Ectodermal cell (in vitro differentiated cells): Measurements from ENCODE around the gene ALAD.

Experiments used
- H3K27ac ChIP-seq: 2 replicates; pipeline ENCODE4 v1.7.0; 2013; ENCODE audit warnings: mild to moderate bottlenecking, low read depth, low read length; ENCODE audit not compliant: insufficient read depth, poor library complexity, severe bottlenecking
- H3K27me3 ChIP-seq: 2 replicates; pipeline ENCODE4 v1.7.0; 2013; ENCODE audit warnings: mild to moderate bottlenecking, low read length; ENCODE audit not compliant: insufficient read depth, control insufficient read depth, poor library complexity, severe bottlenecking
- H3K36me3 ChIP-seq: one replicate; pipeline ENCODE4 v1.7.0; 2013; ENCODE audit warnings: low read length; ENCODE audit not compliant: control insufficient read depth, insufficient read depth
- H3K4me1 ChIP-seq: one replicate; pipeline ENCODE4 v1.7.0; 2013; ENCODE audit warnings: low read length; ENCODE audit not compliant: control insufficient read depth, insufficient read depth
- H3K4me3 ChIP-seq: 2 replicates; pipeline ENCODE4 v1.7.0; 2013; ENCODE audit warnings: low read depth, low read length, control low read depth; ENCODE audit not compliant: insufficient read depth
- H3K9me3 ChIP-seq: 2 replicates; pipeline ENCODE4 v1.7.0; 2013; ENCODE audit warnings: mild to moderate bottlenecking, low read length, moderate library complexity; ENCODE audit not compliant: control insufficient read depth
- WGBS, 2 experiments: methylation state at CpG; one replicate each; pipeline ENCODE4 v1.1.7; 2013; ENCODE audit warnings: missing lambda C conversion rate in 2 of 2; 5-methylcytosine and 5-hydroxymethylcytosine counted together

ALAD gene

DNA sequence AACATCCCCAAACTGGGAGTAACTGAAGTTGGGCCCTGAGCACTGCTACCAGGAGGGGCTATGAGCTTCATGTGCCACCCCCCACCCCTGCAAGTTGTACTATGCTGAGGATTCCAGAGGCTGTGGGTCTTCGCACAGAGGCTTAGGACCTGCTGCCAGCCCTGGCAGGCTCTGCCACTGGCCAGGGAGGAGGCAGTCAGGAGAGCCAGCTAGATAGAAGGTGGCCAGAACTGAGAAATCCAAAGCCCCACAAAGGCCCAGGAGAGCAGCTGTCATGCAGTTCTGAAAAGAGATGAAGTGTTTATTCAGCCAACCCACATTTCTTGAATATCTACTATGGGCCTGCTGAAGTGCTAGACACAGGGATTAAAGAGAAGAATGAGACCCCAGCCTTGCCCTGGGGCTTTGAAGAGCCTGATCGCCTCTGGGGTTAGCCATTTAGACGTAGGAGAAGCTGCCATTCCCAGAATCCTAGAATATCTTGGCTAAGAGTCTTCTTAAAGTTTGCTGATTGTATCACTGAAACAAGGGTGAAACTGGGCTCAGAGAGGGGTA lies 1.4 kb downstream of the ALAD start:
- no peaks in the 10 kb centered on the region for H3K36me3 ChIP-seq
- H3K4me1 ChIP-seq, result no peaks in the 10 kb centered on the region
- 90 to 92% methylated on average over 3 of the region's 3 CpGs for WGBS, 2 experiments
- no peaks in the 10 kb centered on the region for H3K27me3 ChIP-seq
- no peaks in the 10 kb centered on the region for H3K9me3 ChIP-seq
- no peak overlapping the region for H3K4me3 ChIP-seq
- H3K27ac ChIP-seq, result no peak overlapping the region

DNA sequence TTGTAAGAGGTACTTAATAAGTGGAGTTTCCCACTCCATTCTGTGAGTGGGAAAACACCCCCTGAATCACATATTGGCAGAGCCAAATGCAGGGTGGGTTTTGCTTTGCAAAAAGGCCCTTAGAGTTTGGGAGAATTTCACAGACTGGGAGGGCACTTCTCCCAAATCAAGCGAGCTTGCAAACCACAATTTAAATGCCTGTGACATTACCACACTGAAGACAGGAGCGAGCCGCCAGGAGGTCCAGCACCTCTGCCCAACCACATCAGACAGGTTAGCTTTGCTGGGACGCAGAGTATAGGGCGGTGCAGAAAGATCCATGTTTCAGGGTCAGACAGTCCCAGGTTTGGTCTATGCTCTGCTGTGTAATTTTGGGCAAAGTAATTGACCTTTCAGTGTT lies 2.3 kb downstream of the ALAD start:
- H3K27ac ChIP-seq, result no peak overlapping the region
- no peaks in the 10 kb centered on the region for H3K9me3 ChIP-seq
- H3K27me3 ChIP-seq, result no peaks in the 10 kb centered on the region
- WGBS, 2 experiments, result 93% methylated on average over 5 of the region's 5 CpGs
- no peaks in the 10 kb centered on the region for H3K4me1 ChIP-seq
- no peak overlapping the region for H3K4me3 ChIP-seq
- H3K36me3 ChIP-seq, result no peaks in the 10 kb centered on the region

DNA sequence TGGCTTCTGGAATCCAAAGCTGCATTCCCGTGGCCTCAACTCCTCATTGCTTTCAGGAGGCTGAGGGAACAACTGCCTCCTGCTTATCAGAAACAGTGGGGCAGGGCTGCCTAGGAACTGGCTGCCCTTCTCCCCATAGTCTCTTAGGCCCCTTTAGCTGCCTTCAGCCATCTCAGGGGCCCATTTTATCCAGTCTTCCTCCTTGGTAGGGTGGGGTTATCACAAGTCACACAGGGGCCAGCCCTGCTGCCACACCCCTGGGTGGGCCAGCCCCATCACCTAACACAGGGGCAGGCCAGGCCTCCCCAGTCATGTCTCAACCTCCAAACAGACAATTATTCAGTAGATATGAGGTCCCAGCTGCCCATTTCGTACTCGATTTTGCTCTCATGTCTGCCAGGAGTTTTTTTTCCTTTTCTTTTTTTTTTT lies 3.9 kb downstream of the ALAD start:
- 67 to 81% methylated on average over 3 of the region's 3 CpGs for WGBS, 2 experiments
- Histone ChIP-seq H3K36me3 (peaks cover 1% of the 10 kb centered on the region), H3K9me3 (no peaks in the 10 kb centered on the region), H3K27me3 (no peaks in the 10 kb centered on the region), H3K27ac (no peak overlapping the region), H3K4me1 (no peaks in the 10 kb centered on the region), H3K4me3 (no peak overlapping the region)

DNA sequence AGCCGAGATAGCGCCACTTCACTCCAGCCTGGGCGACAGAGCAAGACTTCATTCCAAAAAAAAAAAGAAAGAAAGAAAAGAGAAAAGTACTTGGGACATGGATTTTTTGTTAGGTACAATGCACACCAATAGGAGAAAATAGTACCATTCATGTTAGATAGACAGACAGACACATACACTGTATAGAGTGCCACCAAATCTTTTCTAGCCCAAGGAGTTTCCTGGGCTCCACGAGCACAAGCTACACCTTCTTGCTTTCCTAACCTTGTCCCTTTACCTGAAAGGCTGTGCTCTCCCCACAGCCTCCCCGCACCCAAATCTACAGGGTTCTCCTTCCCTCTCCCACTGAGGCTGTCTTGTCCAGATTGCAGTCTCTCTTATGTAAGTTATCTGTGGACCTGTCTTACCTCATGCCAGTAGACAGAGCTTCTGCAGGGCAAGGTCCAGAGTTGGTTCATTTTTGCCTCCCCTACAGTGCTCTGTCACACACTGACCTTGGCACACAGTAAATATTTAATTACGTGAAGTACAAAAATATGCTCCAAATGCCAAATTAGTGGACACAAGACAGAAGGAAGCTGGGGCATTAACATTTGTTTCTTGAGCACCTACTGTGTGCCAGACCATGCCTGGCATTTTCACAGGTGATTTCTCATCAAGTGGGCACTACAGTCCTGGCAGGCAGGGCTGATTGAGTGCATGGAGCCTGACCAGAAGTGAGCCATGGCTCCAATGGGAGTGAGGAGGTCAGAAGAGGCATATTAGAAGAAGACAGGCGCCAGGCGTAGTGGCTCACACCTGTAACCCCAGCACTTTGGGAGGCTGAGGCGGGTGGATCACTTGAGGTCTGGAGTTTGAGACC lies 5.9 kb downstream of the ALAD start:
- no peaks in the 10 kb centered on the region for H3K27me3 ChIP-seq
- H3K9me3 ChIP-seq, result no peaks in the 10 kb centered on the region
- no peak overlapping the region for H3K4me3 ChIP-seq
- 92 to 95% methylated on average over 9 of the region's 9 CpGs for WGBS, 2 experiments
- H3K36me3 ChIP-seq, result peaks cover 18% of the 10 kb centered on the region
- no peak overlapping the region for H3K27ac ChIP-seq
- H3K4me1 ChIP-seq, result no peaks in the 10 kb centered on the region

DNA sequence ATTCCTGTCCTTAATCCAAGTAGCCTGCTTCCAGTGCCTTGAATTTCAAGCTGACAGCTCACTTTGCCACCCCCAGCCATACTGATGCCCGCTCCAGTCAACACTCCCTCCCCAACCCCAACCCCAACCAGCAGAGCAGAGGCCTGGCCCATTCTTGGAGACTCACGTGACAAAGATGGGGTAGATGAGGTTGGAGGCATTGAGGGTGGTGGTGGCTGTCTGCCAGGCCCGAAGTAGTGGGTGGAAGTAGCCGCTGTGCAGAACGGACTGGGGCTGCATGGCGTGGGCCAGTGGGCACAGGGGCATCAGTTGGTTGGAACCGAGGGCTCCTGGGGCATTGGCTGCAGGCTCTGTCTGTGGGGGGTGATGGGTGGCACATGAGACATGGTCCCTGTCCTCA lies 7.8 kb downstream of the ALAD start:
- no peaks in the 10 kb centered on the region for H3K4me1 ChIP-seq
- no peak overlapping the region for H3K4me3 ChIP-seq
- H3K9me3 ChIP-seq, result no peaks in the 10 kb centered on the region
- no peak overlapping the region for H3K27ac ChIP-seq
- no peaks in the 10 kb centered on the region for H3K27me3 ChIP-seq
- 89 to 94% methylated on average over 7 of the region's 7 CpGs for WGBS, 2 experiments
- H3K36me3 ChIP-seq, result peaks cover 24% of the 10 kb centered on the region

DNA sequence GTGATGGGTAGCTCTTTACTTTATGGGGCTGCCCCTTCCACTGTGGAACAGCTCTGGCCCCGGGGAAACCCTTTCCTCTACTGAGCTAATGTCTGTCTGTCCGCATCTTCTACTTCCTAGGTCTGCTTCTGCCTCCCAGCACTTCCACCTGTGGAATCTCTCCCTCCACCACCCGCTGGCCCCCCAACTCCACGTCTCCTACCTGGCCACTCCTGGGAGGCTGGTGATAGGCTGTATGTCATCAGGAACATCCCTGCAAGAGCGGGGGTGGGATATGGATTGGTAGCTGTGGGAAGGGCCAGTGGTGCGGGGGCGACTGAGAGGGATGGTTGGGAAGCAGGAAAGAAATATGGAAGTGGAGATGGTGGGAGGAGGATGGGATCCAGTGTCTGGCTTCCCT lies 9.2 kb downstream of the ALAD start:
- peaks cover 27% of the 10 kb centered on the region for H3K36me3 ChIP-seq
- H3K4me1 ChIP-seq, result no peaks in the 10 kb centered on the region
- no peak overlapping the region for H3K4me3 ChIP-seq
- H3K27me3 ChIP-seq, result no peaks in the 10 kb centered on the region
- 93 to 94% methylated on average over 6 to 7 of the region's 7 CpGs for WGBS, 2 experiments
- no peaks in the 10 kb centered on the region for H3K9me3 ChIP-seq
- H3K27ac ChIP-seq, result no peak overlapping the region

DNA sequence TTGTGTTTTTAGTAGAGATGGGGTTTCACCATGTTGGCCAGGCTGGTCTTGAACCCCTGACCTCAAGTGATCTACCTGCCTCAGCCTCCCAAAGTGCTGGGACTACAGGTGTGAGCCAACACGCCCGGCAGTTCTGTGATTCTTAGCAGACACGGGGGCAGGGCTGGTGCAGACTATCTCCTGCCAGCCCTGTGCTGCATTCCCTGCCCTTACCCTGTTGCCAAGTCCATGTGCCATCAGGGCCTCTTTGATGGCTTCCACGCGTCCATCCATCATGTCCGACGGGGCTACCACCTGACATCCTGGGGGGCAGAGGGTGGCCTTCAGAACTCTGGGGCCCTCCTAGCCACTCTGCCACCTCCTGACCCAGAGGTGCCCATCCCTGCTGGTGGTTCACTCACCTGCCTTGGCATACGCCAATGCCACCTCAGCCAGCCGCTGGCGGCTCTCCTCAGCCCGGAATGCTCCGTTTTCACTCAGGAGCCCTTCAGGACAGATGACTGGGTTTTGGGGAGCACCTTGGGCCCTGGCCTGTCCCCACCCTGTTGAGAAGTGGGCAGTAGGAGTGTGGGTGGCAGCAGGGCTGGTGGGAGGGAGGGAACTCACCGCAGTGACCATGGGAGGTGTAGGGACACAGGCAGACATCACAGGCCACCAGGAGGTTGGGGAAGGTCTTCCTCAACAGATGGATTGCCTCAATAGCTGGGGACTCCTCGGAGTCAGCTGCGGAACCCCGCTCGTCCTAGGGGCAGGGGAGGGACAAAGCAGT lies 10.7 kb downstream of the ALAD start:
- H3K4me3 ChIP-seq, result no peak overlapping the region
- H3K4me1 ChIP-seq, result no peaks in the 10 kb centered on the region
- WGBS, 2 experiments, result 95 to 96% methylated on average over 17 of the region's 17 CpGs
- no peaks in the 10 kb centered on the region for H3K27me3 ChIP-seq
- peaks cover 29% of the 10 kb centered on the region for H3K36me3 ChIP-seq
- H3K9me3 ChIP-seq, result no peaks in the 10 kb centered on the region
- H3K27ac ChIP-seq, result no peak overlapping the region

DNA sequence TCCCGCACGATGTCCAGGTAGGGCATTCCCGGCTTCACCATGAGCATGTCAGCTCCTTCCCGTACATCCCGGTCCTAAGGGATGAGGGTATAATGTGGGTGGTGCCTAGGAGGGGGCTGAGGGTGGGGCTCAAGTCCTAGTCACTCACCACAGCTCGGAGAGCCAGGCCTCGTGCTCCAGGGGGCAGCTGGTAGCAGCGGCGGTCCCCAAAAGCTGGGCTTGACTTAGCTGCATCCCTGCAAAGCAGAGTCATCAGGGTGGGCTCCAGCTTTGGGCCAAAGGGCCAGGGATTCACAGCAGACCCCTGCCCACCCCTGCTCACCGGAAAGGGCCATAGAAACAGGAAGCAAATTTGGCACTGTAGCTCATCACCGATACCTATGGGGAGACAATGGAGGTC lies 11.6 kb downstream of the ALAD start:
- H3K27ac ChIP-seq, result no peak overlapping the region
- H3K36me3 ChIP-seq, result peaks cover 29% of the 10 kb centered on the region
- H3K4me1 ChIP-seq, result no peaks in the 10 kb centered on the region
- no peaks in the 10 kb centered on the region for H3K27me3 ChIP-seq
- no peaks in the 10 kb centered on the region for H3K9me3 ChIP-seq
- H3K4me3 ChIP-seq, result no peak overlapping the region
- WGBS, 2 experiments, result 95 to 96% methylated on average over 11 of the region's 11 CpGs

DNA sequence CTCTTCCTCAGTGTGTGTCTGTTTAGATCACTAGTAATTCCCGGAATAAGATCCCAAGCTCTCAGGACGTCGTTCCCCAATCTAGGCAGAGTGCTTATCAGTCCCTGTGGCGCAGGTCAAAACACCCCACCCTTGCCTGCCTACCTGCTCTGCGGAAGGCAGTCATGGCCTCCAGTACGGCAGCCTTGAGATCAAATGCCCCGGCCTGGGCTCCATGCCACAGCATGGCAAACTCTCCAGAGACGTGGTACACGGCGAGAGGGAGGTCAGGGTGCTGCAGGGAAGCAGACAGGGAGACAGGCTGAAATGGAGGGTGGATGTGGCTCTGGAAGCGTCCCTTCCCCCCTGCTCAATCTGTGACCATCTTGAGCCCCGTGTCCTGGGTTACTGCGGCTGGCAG lies 12.3 kb downstream of the ALAD start:
- H3K9me3 ChIP-seq, result no peaks in the 10 kb centered on the region
- H3K4me3 ChIP-seq, result no peak overlapping the region
- 95% methylated on average over 13 of the region's 13 CpGs for WGBS, 2 experiments
- no peaks in the 10 kb centered on the region for H3K4me1 ChIP-seq
- no peak overlapping the region for H3K27ac ChIP-seq
- H3K36me3 ChIP-seq, result peaks cover 29% of the 10 kb centered on the region
- H3K27me3 ChIP-seq, result no peaks in the 10 kb centered on the region

DNA sequence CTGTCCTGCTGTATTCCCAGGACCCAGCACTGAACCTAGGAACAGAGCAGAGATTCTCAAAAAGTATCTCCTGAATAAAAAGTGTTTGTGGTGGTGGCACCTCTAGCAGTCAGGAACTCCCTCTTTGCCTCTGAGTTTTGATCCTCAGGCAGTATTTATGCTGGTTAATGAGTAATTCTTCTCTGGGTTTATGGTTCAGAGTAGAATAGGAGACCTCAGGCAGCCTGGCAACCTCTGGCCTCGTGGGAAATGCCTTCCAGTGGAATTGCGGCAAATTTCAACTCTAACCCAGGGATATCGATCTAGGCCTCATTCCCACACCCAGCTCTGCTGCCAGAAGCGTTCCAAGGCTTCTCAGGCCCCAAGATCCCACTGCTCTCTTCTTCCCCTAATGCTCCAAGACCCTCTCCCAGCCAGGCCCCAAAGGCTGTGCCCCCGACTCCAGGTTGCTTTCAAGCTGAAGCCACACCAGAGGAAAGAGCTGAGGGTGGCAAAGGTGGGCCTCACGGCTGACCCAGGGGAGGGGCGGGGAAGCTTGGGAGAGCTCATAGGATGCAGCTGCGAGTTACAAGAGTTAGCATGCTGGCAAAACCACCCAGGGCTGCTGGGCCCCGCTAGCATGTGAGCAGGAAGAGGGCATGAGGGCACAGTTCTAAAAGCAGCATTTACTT lies 13.4 kb downstream of the ALAD start:
- Histone ChIP-seq H3K9me3 (no peaks in the 10 kb centered on the region), H3K36me3 (peaks cover 29% of the 10 kb centered on the region), H3K27ac (no peak overlapping the region), H3K27me3 (no peaks in the 10 kb centered on the region), H3K4me3 (no peak overlapping the region), H3K4me1 (no peaks in the 10 kb centered on the region)
- 88% methylated on average over 9 of the region's 9 CpGs for WGBS, 2 experiments
